HepG2 (cell line): Measurements from ENCODE around the gene SLC1A3. TPM values are rescaled to one million over a fixed set of nuclear protein-coding genes. Genes with fewer than 3 reads are reported as not detected.

Source experiments
- ATAC-seq: fragments of 200-7000 bp; cut with Tn5 transposase; 3 replicates; pipeline ENCODE4 v1.9.1; 2020; ENCODE audit warnings: mild to moderate bottlenecking, moderate library complexity
- BruUV-seq: library from RNA; stranded (reverse); fragments of 400-500 nt; replicated peaks from 2 replicates; lab custom pipeline; 2021; lab: Mats Ljungman, UMichigan
- CTCF ChIA-PET: fragments of 300-600 bp; formaldehyde crosslinking; extraction: SDS; loops from one replicate; lab custom pipeline; 2021; ENCODE audit warnings: low total read pairs, inconsistent platforms, low intra/inter-chr PET ratio; lab: Yijun Ruan, JAX
- POLR2A ChIA-PET: fragments of 350-600 bp; sonication (Branson Sonifier 250); formaldehyde crosslinking; loops from one replicate; lab custom pipeline; 2020; ENCODE audit warnings: antibody characterized with exemption, inconsistent platforms; lab: Yijun Ruan, JAX
- DNase-seq: peaks from one replicate; pipeline ENCODE4 v3.0.0-alpha.2; 2015; ENCODE audit warnings: low spot score
- FAIRE-seq: peaks from 3 replicates; lab custom pipeline; 2011; peaks lifted over from hg19 to GRCh38; lab: Jason Lieb, UNC
- H2AFZ ChIP-seq: one replicate; pipeline ENCODE4 v1.6.1; 2011; ENCODE audit warnings: low read length, inconsistent platforms
- H3K27ac ChIP-seq: fragments of 300-600 bp; 3 replicates; pipeline ENCODE4 v1.8.0; 2011; ENCODE audit warnings: mixed run types, mild to moderate bottlenecking, mixed read lengths, low read length, inconsistent platforms; ENCODE audit not compliant: insufficient read depth; ENCODE audit errors: extremely low read length
- H3K27me3 ChIP-seq, 2 experiments: fragments of 200-600 bp in 1 of 2; 2 replicates in 1 of 2; 3 replicates in 1 of 2; pipeline versions ENCODE4 v1.6.0 to v1.8.0; 2011; ENCODE audit warnings: low read length in 2 of 2, mild to moderate bottlenecking in 2 of 2, moderate library complexity in 2 of 2, inconsistent platforms in 1 of 2; ENCODE audit not compliant: insufficient read depth in 2 of 2, control insufficient read depth in 1 of 2
- H3K36me3 ChIP-seq, 2 experiments: fragments of 200-600 bp in 1 of 2; replicated peaks in 1 of 2; 2 replicates in 1 of 2; 3 replicates in 1 of 2; pipeline versions ENCODE4 v1.5.1 to v1.8.0; 2011; ENCODE audit warnings: low read length in 2 of 2, inconsistent platforms in 1 of 2; ENCODE audit not compliant: insufficient read depth in 2 of 2, control insufficient read depth in 1 of 2
- H3K4me1 ChIP-seq: 2 replicates; pipeline ENCODE4 v1.5.1; 2012; ENCODE audit warnings: low read length, inconsistent platforms; ENCODE audit not compliant: insufficient read depth
- H3K4me2 ChIP-seq: 2 replicates; pipeline ENCODE4 v1.6.0; 2011; ENCODE audit warnings: low read depth, low read length, inconsistent platforms
- H3K4me3 ChIP-seq, 3 experiments: fragments of 200-600 bp in 1 of 3; sonication (generic), shearing (Covaris generic) in 1 of 3; replicated peaks in 1 of 3; 2 replicates each; pipeline ENCODE4 v1.5.1; 2011 to 2016; ENCODE audit warnings: low read length in 3 of 3, inconsistent platforms in 2 of 3, low read depth in 2 of 3, mild to moderate bottlenecking in 2 of 3, control low read depth in 1 of 3, mixed read lengths in 1 of 3; ENCODE audit not compliant: insufficient read depth in 1 of 3
- H3K79me2 ChIP-seq: one replicate; pipeline ENCODE4 v1.6.1; 2011; ENCODE audit warnings: low read length, inconsistent platforms; ENCODE audit not compliant: insufficient read depth
- H3K9ac ChIP-seq: 2 replicates; pipeline ENCODE4 v1.6.0; 2011; ENCODE audit warnings: mild to moderate bottlenecking, low read depth, low read length, inconsistent platforms; ENCODE audit not compliant: insufficient read depth
- H3K9me3 ChIP-seq: 2 replicates; pipeline ENCODE4 v1.5.1; 2012; ENCODE audit warnings: mild to moderate bottlenecking, low read length
- H4K20me1 ChIP-seq: 2 replicates; pipeline ENCODE4 v1.6.0; 2011; ENCODE audit warnings: inconsistent platforms, mild to moderate bottlenecking, low read length, moderate library complexity; ENCODE audit not compliant: insufficient read depth
- CENPX ChIP-seq: sonication (generic); formaldehyde crosslinking; IDR thresholded peaks from 2 replicates; pipeline ENCODE4 v1.9.0; 2021; ENCODE audit warnings: mild to moderate bottlenecking, missing genetic modification reagents, moderate library complexity
- GABPB1 ChIP-seq: IDR thresholded peaks from 2 replicates; pipeline ENCODE4 v1.6.1; 2016; ENCODE audit warnings: mild to moderate bottlenecking, missing genetic modification reagents, moderate library complexity, missing compliant biosample characterization
- ZNF629 ChIP-seq: sonication (generic); formaldehyde crosslinking; conservative IDR thresholded peaks from 2 replicates; pipeline ENCODE4 v1.5.0; 2020; ENCODE audit warnings: missing genetic modification reagents
- ZNF891 ChIP-seq: sonication (generic); formaldehyde crosslinking; IDR thresholded peaks from 2 replicates; pipeline ENCODE4 v1.5.0; 2020; ENCODE audit warnings: mild to moderate bottlenecking, missing genetic modification reagents
- WGBS: methylation state at CpG from one replicate; pipeline ENCODE4 v1.1.6; 2017; ENCODE audit warnings: low lambda C conversion rate; 5-methylcytosine and 5-hydroxymethylcytosine counted together
- in situ Hi-C: cut with HindIII; loops from 2 replicates; pipeline ENCODE4 v1.10.0; 2017; ENCODE audit warnings: low pct_unique_long_range_greater_than_20kb; ENCODE audit not compliant: extremely low pct_ligation_motif_present
- intact Hi-C: fragments of 100-400 bp; cut with micrococcal nuclease; formaldehyde crosslinking; loops from one replicate; pipeline ENCODE4 v1.10.0; 2022; ENCODE audit not compliant: unreplicated experiment
- polyA plus RNA-seq, 8 experiments: library from polyadenylated mRNA; depleted of rRNA in 3 of 8; stranded (reverse) in 7 of 8; unstranded in 1 of 8; fragments of >200 nt; fragmentation: Illumina TruSeq in 4 of 8; extraction: Trizol in 4 of 8; gene quantifications; 2 replicates each; pipeline versions ENCODE4 v1.2.1 to v1.2.3, GENCODE V29; 2011 to 2016; ENCODE audit warnings: low read depth in 4 of 8, missing spikeins in 1 of 8, mixed read lengths in 1 of 8; ENCODE audit not compliant: insufficient read depth in 1 of 8
- total RNA-seq, 5 experiments: library from RNA; depleted of rRNA; stranded (reverse); fragments of >200 nt; fragmentation: Illumina TruSeq; extraction: Trizol; gene quantifications; 2 replicates each; pipeline ENCODE4 v1.2.3, GENCODE V29; 2016; ENCODE audit warnings: low read depth in 1 of 5
- TF ChIP-seq, protein P1 (sequence below): sonication (generic); formaldehyde crosslinking; IDR thresholded peaks from 2 replicates; pipeline ENCODE4; 2020; ENCODE audit warnings: missing genetic modification reagents, mild to moderate bottlenecking, borderline replicate concordance

Gene SLC1A3
- total and polyA plus RNA-seq, 2 of the 13 experiments (the other 11 are each of a cell fraction or from before 2014, with no cell fraction given), result 0.09 TPM; not detected in 1

DNA sequence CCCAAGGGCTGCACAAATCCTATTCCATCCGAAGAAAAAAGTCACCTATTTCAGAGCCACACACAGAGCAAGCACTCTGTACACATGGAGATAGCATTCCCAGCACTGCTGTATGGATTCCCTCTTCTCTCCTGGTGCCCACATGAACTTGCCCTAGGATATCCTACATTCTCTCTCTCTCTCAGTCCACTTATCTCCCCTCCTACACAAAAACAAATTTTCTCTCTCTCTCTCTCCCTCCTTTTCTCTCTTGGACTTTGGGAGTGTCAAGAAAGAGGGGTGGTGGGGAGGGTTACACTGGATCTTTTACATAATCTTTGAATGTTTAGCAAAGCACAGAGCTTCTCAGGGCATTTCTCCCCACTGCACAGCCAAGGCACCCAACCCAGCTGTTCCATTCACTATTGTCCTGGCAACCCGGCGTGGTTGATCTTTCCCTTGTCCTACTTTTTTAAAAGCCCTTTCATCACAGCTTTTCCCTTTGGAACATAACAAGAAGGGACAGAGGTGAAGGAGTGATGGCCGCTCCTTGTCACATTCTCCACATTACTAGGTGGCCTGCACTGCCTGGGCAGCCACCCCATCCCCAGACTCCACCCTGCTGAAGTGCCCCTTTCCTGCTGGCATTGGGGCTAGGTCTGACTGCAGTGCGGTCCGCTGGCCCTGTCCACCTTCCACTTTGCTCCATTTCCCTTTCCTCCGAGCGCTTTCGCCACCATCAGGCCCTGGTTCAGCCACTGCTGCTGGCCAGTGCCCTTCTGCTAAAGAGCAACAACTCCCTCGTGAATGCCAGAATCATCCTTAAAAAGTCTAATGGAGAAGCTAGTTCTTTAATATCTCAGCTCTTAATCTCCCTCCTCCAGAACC lies 22.2 kb upstream of the SLC1A3 start:
- in situ Hi-C loops, result no loop called here
- 0 out of 2 replicates have a peak, but pooled peaks cover 7% of the 10 kb centered on the region for H3K4me1 ChIP-seq
- TF ChIP-seq, protein P1, sequence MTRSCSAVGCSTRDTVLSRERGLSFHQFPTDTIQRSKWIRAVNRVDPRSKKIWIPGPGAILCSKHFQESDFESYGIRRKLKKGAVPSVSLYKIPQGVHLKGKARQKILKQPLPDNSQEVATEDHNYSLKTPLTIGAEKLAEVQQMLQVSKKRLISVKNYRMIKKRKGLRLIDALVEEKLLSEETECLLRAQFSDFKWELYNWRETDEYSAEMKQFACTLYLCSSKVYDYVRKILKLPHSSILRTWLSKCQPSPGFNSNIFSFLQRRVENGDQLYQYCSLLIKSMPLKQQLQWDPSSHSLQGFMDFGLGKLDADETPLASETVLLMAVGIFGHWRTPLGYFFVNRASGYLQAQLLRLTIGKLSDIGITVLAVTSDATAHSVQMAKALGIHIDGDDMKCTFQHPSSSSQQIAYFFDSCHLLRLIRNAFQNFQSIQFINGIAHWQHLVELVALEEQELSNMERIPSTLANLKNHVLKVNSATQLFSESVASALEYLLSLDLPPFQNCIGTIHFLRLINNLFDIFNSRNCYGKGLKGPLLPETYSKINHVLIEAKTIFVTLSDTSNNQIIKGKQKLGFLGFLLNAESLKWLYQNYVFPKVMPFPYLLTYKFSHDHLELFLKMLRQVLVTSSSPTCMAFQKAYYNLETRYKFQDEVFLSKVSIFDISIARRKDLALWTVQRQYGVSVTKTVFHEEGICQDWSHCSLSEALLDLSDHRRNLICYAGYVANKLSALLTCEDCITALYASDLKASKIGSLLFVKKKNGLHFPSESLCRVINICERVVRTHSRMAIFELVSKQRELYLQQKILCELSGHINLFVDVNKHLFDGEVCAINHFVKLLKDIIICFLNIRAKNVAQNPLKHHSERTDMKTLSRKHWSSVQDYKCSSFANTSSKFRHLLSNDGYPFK, result no peak
- no peak for TF ChIP-seq CENPX
- no peak for TF ChIP-seq ZNF629 (CRISPR knock-in tag)
- TF ChIP-seq GABPB1 (CRISPR knock-in tag), result no peak
- TF ChIP-seq ZNF891, result no peak
- no peak overlapping the region for H3K9ac ChIP-seq
- FAIRE-seq (no peak), ATAC-seq (no peak), DNase-seq (no peak)
- no peaks in the 10 kb centered on the region for H3K36me3 ChIP-seq
- no peak overlapping the region for H3K4me3 ChIP-seq
- 46% methylated on average over 10 of the region's 10 CpGs for WGBS
- ChIA-PET POLR2A (no interaction called here), CTCF (no interaction called here)
- no peak overlapping the region for H3K4me2 ChIP-seq
- no peaks in the 10 kb centered on the region for H3K79me2 ChIP-seq
- H4K20me1 ChIP-seq, result no peaks in the 10 kb centered on the region
- no peak overlapping the region for H3K27ac ChIP-seq
- H3K9me3 ChIP-seq, result no peaks in the 10 kb centered on the region
- intact Hi-C loops, result no loop called here
- peaks cover 0 to 5% of the 10 kb centered on the region in 2 experiments; a peak in 1 of 5 replicates for H3K27me3 ChIP-seq
- BruUV-seq, result no TSS peak
- no peak overlapping the region for H2AFZ ChIP-seq
